Neural cell (in vitro differentiated cells): Measurements from ENCODE around the gene BCS1L. TPM values are rescaled to one million over a fixed set of nuclear protein-coding genes. Genes with fewer than 3 reads are reported as not detected.

ENCODE experiments used
- H2AFZ ChIP-seq: fragments of 200-600, 300-800 bp; sonication (generic), shearing (Covaris generic); 2 replicates; pipeline ENCODE4 v1.6.0; 2014; ENCODE audit warnings: low read depth, mild to moderate bottlenecking, antibody characterized with exemption, low read length, moderate library complexity
- H3F3A ChIP-seq: fragments of 200-600 bp; shearing (Covaris generic); 2 replicates; pipeline ENCODE4 v1.6.1; 2016; ENCODE audit warnings: mild to moderate bottlenecking, moderate library complexity, mixed read lengths, antibody characterized with exemption, low read length; ENCODE audit not compliant: insufficient read depth, poor library complexity, severe bottlenecking
- H3K27ac ChIP-seq: fragments of 200-600, 300-800 bp; sonication (generic), shearing (Covaris generic); 2 replicates; pipeline ENCODE4 v1.5.1; 2014; ENCODE audit warnings: mild to moderate bottlenecking, low read length, moderate library complexity
- H3K27me3 ChIP-seq: fragments of 300-800, 200-600 bp; sonication (generic), shearing (Covaris generic); 2 replicates; pipeline ENCODE4 v1.6.0; 2014; ENCODE audit warnings: mild to moderate bottlenecking, low read depth, low read length, moderate library complexity; ENCODE audit not compliant: insufficient read depth
- H3K36me3 ChIP-seq: fragments of 300-800, 200-600 bp; sonication (generic), shearing (Covaris generic); 2 replicates; pipeline ENCODE4 v1.5.1; 2014; ENCODE audit warnings: mild to moderate bottlenecking, antibody characterized with exemption, low read length, moderate library complexity; ENCODE audit not compliant: insufficient read depth
- H3K4me2 ChIP-seq: fragments of 300-800, 200-600 bp; sonication (generic), shearing (Covaris generic); 2 replicates; pipeline ENCODE4 v1.6.0; 2014; ENCODE audit warnings: mild to moderate bottlenecking, low read length
- H3K4me3 ChIP-seq: fragments of 300-800, 200-600 bp; sonication (generic), shearing (Covaris generic); 2 replicates; pipeline ENCODE4 v1.5.1; 2014; ENCODE audit warnings: mild to moderate bottlenecking, low read length, moderate library complexity
- H3K79me2 ChIP-seq: fragments of 200-600 bp; shearing (Covaris generic); replicated peaks from 2 replicates; pipeline ENCODE4 v1.6.0; 2014; ENCODE audit warnings: mild to moderate bottlenecking, low read length, moderate library complexity; ENCODE audit not compliant: insufficient read depth
- H3K9ac ChIP-seq: fragments of 300-800, 200-600 bp; sonication (generic), shearing (Covaris generic); 2 replicates; pipeline ENCODE4 v1.6.1; 2016; ENCODE audit warnings: mild to moderate bottlenecking, low read length, mixed read lengths
- H3K9me2 ChIP-seq: fragments of 200-600 bp; shearing (Covaris generic); 2 replicates; pipeline ENCODE4 v1.6.1; 2016; ENCODE audit warnings: mild to moderate bottlenecking, low read length, mixed read lengths; ENCODE audit not compliant: insufficient read depth
- H3K9me3 ChIP-seq: fragments of 200-600, 300-800 bp; sonication (generic), shearing (Covaris generic); 2 replicates; pipeline ENCODE4 v1.6.1; 2016; ENCODE audit warnings: mild to moderate bottlenecking, mixed run types, low read length, moderate library complexity, mixed read lengths
- H4K20me1 ChIP-seq: fragments of 200-600 bp; shearing (Covaris generic); 2 replicates; pipeline ENCODE4 v1.6.1; 2016; ENCODE audit warnings: mild to moderate bottlenecking, mixed run types; ENCODE audit not compliant: insufficient read depth
- CTCF ChIP-seq: fragments of 450-650 bp; IDR thresholded peaks from 2 replicates; pipeline ENCODE4 v1.5.1; 2014; ENCODE audit warnings: antibody characterized with exemption, mild to moderate bottlenecking, moderate library complexity; ENCODE audit not compliant: poor library complexity, severe bottlenecking
- EP300 ChIP-seq: fragments of 450-650 bp; conservative IDR thresholded peaks from 2 replicates; pipeline ENCODE4 v1.6.1; 2014; ENCODE audit warnings: antibody characterized with exemption, mild to moderate bottlenecking, moderate library complexity; ENCODE audit not compliant: poor library complexity, severe bottlenecking
- EZH2 ChIP-seq: fragments of 200-600, 300-800 bp; shearing (Covaris generic), sonication (generic); IDR thresholded peaks from 2 replicates; pipeline ENCODE4 v1.6.1; 2014; ENCODE audit warnings: antibody characterized with exemption, low read length, borderline replicate concordance, mild to moderate bottlenecking; ENCODE audit not compliant: insufficient read depth, poor library complexity, severe bottlenecking
- MXI1 ChIP-seq: fragments of 450-650 bp; conservative IDR thresholded peaks from 2 replicates; pipeline ENCODE4 v1.6.1; 2014; ENCODE audit warnings: antibody characterized with exemption, mild to moderate bottlenecking; ENCODE audit not compliant: poor library complexity, severe bottlenecking
- POLR2AphosphoS5 ChIP-seq: IDR thresholded peaks from 2 replicates; pipeline ENCODE4 v1.6.1; 2012
- RAD21 ChIP-seq: fragments of 450-650 bp; conservative IDR thresholded peaks from 2 replicates; pipeline ENCODE4 v1.6.1; 2014; ENCODE audit warnings: antibody characterized with exemption, mild to moderate bottlenecking, moderate library complexity
- REST ChIP-seq: IDR thresholded peaks from 2 replicates; pipeline ENCODE4 v1.6.1; 2012; ENCODE audit warnings: borderline replicate concordance
- SMC3 ChIP-seq: fragments of 450-650 bp; conservative IDR thresholded peaks from 2 replicates; pipeline ENCODE4 v1.6.1; 2014; ENCODE audit warnings: antibody characterized with exemption, mild to moderate bottlenecking, moderate library complexity; ENCODE audit not compliant: poor library complexity
- TAF1 ChIP-seq: IDR thresholded peaks from 2 replicates; pipeline ENCODE4 v1.6.1; 2012; ENCODE audit warnings: low read depth
- polyA plus RNA-seq: library from polyadenylated mRNA; depleted of rRNA; stranded (reverse); fragments of >200 nt; gene quantifications from 2 replicates; pipeline ENCODE4 v1.2.3, GENCODE V29; 2014

Gene BCS1L
- polyA plus RNA-seq, 1 donor from 2014 or later, result 75.8 TPM

- TF ChIP-seq EZH2 (no peak), SMC3 (no peak), RAD21 (no peak)
- no peak overlapping the region for H2AFZ ChIP-seq
- H3K27ac ChIP-seq, result no peak overlapping the region
- H3K79me2 ChIP-seq, result peaks cover 13% of the 10 kb centered on the region
- H4K20me1 ChIP-seq, result no peaks in the 10 kb centered on the region
- H3K4me3 ChIP-seq, result no peak overlapping the region
- no peaks in the 10 kb centered on the region for H3K9me3 ChIP-seq
- H3K36me3 ChIP-seq, result no peaks in the 10 kb centered on the region
- H3K9me2 ChIP-seq, result no peaks in the 10 kb centered on the region
- H3K9ac ChIP-seq, result no peak overlapping the region
- H3F3A ChIP-seq, result no peaks in the 10 kb centered on the region
- no peaks in the 10 kb centered on the region for H3K27me3 ChIP-seq
- no peak overlapping the region for H3K4me2 ChIP-seq
Observed at GRCh38 chr2:218663901-218664300, 4.4 kb downstream of the BCS1L start.

GRCh38 chr2:218664653-218665052 lies 5.2 kb downstream of the BCS1L start:
- Histone ChIP-seq H3K36me3 (no peaks in the 10 kb centered on the region), H3K27me3 (no peaks in the 10 kb centered on the region), H3F3A (no peaks in the 10 kb centered on the region), H3K27ac (no peak overlapping the region), H3K9ac (no peak overlapping the region), H2AFZ (no peak overlapping the region), H3K9me3 (no peaks in the 10 kb centered on the region), H3K4me2 (no peak overlapping the region), H4K20me1 (no peaks in the 10 kb centered on the region), H3K79me2 (peaks cover 10% of the 10 kb centered on the region), H3K4me3 (no peak overlapping the region), H3K9me2 (no peaks in the 10 kb centered on the region)
- TF ChIP-seq TAF1, result no peak
- TF ChIP-seq CTCF, result no peak
- no peak for TF ChIP-seq SMC3
- TF ChIP-seq POLR2AphosphoS5, result no peak
- TF ChIP-seq MXI1, result no peak
- no peak for TF ChIP-seq EZH2
- no peak for TF ChIP-seq EP300
- no peak for TF ChIP-seq REST
